ENCODE measurements around the gene ZNF770. TPM values are rescaled to one million over a fixed set of nuclear protein-coding genes. Genes with fewer than 3 reads are reported as not detected.

ZNF770 gene
- polyA plus RNA-seq, 1 experiment, result 26.9 TPM

DNA sequence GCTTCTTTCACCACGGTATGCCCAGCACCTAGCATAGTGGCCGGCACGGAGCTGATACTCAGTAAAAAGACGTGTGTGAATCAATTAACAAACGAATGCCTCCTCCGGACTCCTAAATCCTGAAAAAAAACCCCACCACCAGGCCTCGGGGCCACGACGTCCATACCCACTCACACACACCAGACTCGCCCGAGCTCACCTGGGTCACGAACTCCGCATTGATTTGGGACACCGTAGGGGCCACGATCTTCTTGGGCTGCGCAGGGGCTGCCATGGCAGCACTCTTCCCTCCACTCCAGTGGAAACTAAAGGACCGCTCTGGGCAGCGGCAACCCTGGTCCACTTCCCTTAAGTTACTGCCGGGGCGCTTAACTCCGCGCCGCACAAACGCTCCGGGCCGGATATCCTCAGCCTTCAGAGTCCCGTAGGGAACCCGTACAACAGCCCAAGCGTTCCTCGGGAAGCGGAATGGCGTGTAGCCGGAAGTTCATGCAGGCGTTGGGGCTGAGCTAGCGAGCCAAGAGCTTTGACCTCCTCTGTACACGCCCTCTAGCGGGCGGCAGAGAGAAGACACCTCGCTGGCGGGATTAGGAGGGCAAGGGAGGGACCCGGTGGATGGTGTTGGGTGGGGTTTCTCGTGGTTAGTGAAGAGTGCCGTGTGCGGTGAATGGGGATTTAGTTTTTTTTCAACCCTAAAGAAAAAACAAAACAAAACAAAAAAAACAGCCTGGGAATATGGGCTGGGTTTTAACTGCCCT is 18.6 kb downstream of the ZNF770 start, which contains the start of gene AQR:
Gene AQR, minus strand, starts transcription at position 403 of the 758 bp plus-strand sequence. Its CDS starts 129 bp downstream, at position 274.
- CTCF ChIA-PET, result interaction anchor here (0.6 to 2.6 kb wide), 22 partner anchors 11 to 639 kb away, joined by 3 to 23 read pairs (median 6); partner anchors contain the start of gene ZNF770
- peak; percentile 96 for TF ChIP-seq CTCF (IDR thresholded peaks at IDR 0.05; ENCODE audit: low read depth, low read length)
- Histone ChIP-seq H3K27me3 (ENCODE audit: control insufficient read depth, insufficient read depth, low read length) (no peaks in the 10 kb centered on the region), H3K4me3 (ENCODE audit: low read depth, low read length) (peak within 1 kb of the TSS; percentile 94), H3K27ac (ENCODE audit: low read depth, low read length) (peak within 1 kb of the TSS; percentile 69), H3K9me3 (ENCODE audit: control insufficient read depth, insufficient read depth, low read length) (peaks cover 2% of the 10 kb centered on the region; the same call in 1 of the 2 replicates)
- POLR2A ChIA-PET, result interaction anchor here (0.7 to 1.5 kb wide), 8 partner anchors 9 to 359 kb away, joined by 3 to 34 read pairs (median 4); partner anchors contain the start of gene ZNF770
- peak; percentile 98 for DNase-seq (ENCODE audit: low read depth, low spot score)

DNA sequence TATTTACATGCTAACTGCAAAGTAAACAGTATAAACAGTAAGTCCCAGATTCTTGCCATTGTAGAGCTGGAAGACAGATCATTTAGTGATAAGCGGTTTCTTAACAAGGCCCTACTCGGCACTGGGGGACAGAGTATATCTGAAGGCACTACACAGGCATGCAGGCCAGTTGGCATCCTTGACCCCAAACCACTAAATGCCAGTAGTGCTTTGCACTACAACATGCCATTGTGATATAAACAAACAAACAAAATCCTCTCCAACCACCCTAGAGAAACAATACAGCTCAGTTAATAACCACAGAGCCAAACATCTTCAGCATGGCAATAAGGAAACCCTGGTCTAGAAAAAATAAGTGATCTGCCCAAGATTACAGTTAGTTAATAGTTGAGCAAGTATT is 23.8 kb downstream of the ZNF770 start:
- H3K4me3 ChIP-seq (ENCODE audit: low read depth, low read length), result no peak overlapping the region
- no peak overlapping the region for H3K27ac ChIP-seq (ENCODE audit: low read depth, low read length)
- CTCF ChIA-PET, result no interaction called here
- DNase-seq (ENCODE audit: low read depth, low spot score), result no peak
- H3K27me3 ChIP-seq (ENCODE audit: control insufficient read depth, insufficient read depth, low read length), result no peaks in the 10 kb centered on the region
- H3K9me3 ChIP-seq (ENCODE audit: control insufficient read depth, insufficient read depth, low read length), result peaks cover under 1% of the 10 kb centered on the region; the same call in 1 of the 2 replicates
- TF ChIP-seq CTCF (IDR thresholded peaks at IDR 0.05; ENCODE audit: low read depth, low read length), result no peak
- POLR2A ChIA-PET, result no interaction called here

DNA sequence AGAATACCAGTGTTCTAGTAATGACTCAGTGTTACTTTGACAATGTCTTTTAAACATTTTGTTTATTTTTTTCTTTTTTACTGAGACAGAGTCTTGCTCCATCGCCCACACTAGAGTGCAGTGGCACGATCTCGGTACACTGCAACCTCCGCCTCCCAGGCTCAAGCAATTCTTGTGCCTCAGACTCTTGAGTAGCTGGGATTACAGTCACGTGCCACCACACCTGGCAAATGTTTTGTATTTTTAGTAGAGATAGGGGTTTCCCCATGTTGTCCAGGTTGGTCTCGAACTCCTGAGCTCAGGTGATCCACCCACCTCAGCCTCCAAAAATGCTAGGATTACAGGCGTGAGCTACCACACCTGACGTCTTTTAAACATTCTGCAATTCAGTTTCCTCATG is 34.2 kb downstream of the ZNF770 start:
- no peak overlapping the region for H3K4me3 ChIP-seq (ENCODE audit: low read depth, low read length)
- CTCF ChIA-PET, result interaction anchor here (0.6 to 4.2 kb wide), 2 partner anchors 14 to 16 kb away, joined by 3 to 16 read pairs; partner anchors contain the start of gene AQR
- no peak overlapping the region for H3K27ac ChIP-seq (ENCODE audit: low read depth, low read length)
- H3K27me3 ChIP-seq (ENCODE audit: control insufficient read depth, insufficient read depth, low read length), result no peaks in the 10 kb centered on the region
- no peaks in the 10 kb centered on the region for H3K9me3 ChIP-seq (ENCODE audit: control insufficient read depth, insufficient read depth, low read length)
- no peak for TF ChIP-seq CTCF (IDR thresholded peaks at IDR 0.05; ENCODE audit: low read depth, low read length)
- DNase-seq (ENCODE audit: low read depth, low spot score), result no peak
- POLR2A ChIA-PET, result interaction anchor here (1.0 kb wide), 1 partner anchor 16 kb away, joined by 4 read pairs; the partner anchor contains the start of gene AQR

DNA sequence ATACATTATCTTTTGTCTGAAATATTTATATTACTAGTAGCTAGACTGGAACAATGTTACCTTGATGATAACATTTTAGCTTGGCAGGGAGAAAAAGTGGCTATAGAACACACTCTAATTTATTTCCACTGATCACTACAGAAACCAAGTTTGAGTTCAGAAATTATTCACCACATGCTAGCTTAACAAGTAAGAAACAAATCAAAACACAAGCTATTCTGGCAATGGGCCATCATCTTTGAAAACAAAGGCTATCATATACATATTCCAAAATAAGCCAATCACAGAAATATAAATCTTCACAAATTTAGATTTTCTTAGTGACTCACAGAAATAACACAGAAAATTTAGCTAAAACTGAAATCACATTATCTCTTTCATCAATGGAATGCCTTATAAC is 35.6 kb downstream of the ZNF770 start:
- Histone ChIP-seq H3K4me3 (ENCODE audit: low read depth, low read length) (no peak overlapping the region), H3K27me3 (ENCODE audit: control insufficient read depth, insufficient read depth, low read length) (no peaks in the 10 kb centered on the region), H3K9me3 (ENCODE audit: control insufficient read depth, insufficient read depth, low read length) (no peaks in the 10 kb centered on the region), H3K27ac (ENCODE audit: low read depth, low read length) (no peak overlapping the region)
- POLR2A ChIA-PET, result no interaction called here
- no peak for TF ChIP-seq CTCF (IDR thresholded peaks at IDR 0.05; ENCODE audit: low read depth, low read length)
- DNase-seq (ENCODE audit: low read depth, low spot score), result no peak
- CTCF ChIA-PET, result interaction anchor here (1.0 to 1.7 kb wide), 3 partner anchors 17 to 331 kb away, joined by 3 to 8 read pairs (median 5); partner anchors contain the start of gene AQR

GRCh38 chr15:34951993-34952392 is 36.1 kb downstream of the ZNF770 start:
- no peak for TF ChIP-seq CTCF (IDR thresholded peaks at IDR 0.05; ENCODE audit: low read depth, low read length)
- H3K4me3 ChIP-seq (ENCODE audit: low read depth, low read length), result no peak overlapping the region
- no peak for DNase-seq (ENCODE audit: low read depth, low spot score)
- H3K27me3 ChIP-seq (ENCODE audit: control insufficient read depth, insufficient read depth, low read length), result no peaks in the 10 kb centered on the region
- POLR2A ChIA-PET, result no interaction called here
- H3K9me3 ChIP-seq (ENCODE audit: control insufficient read depth, insufficient read depth, low read length), result no peaks in the 10 kb centered on the region
- CTCF ChIA-PET, result interaction anchor here (1.0 to 1.7 kb wide), 3 partner anchors 18 to 331 kb away, joined by 3 to 8 read pairs (median 5); partner anchors contain the start of gene AQR
- H3K27ac ChIP-seq (ENCODE audit: low read depth, low read length), result no peak overlapping the region

All from AG04450 (cell line).